Measurements from ENCODE around the gene ITSN1.

GRCh38 chr21:33828577-33828976, 186.3 kb downstream of the ITSN1 start:
- TF ChIP-seq EZH2phosphoT487 (IDR thresholded peaks at IDR 0.05; ENCODE audit: borderline replicate concordance, low read length): no peak
- no peak for TF ChIP-seq CTCF (IDR thresholded peaks at IDR 0.05; ENCODE audit: low read depth, low read length, poor library complexity, severe bottlenecking)

All from DOHH2 (cell line).